PFSK-1 (cell line): Measurements from ENCODE around the gene ARHGAP9.

Source experiments
- POLR2AphosphoS5 ChIP-seq: IDR thresholded peaks from 2 replicates; pipeline ENCODE4 v1.6.1; 2012; ENCODE audit warnings: low read depth, mild to moderate bottlenecking, control low read depth, low read length, moderate library complexity
- REST ChIP-seq, 2 experiments: IDR thresholded peaks; 2 replicates each; pipeline versions ENCODE4 v1.6.1 to v1.8.0; 2011 to 2012; ENCODE audit warnings: low read depth in 2 of 2, low read length in 2 of 2, control low read depth in 1 of 2, inconsistent platforms in 1 of 2, mild to moderate bottlenecking in 1 of 2, moderate library complexity in 1 of 2; ENCODE audit not compliant: insufficient read depth in 1 of 2
- TAF1 ChIP-seq: IDR thresholded peaks from 2 replicates; pipeline ENCODE4 v1.6.1; 2012; ENCODE audit warnings: low read length, control low read depth, borderline replicate concordance; ENCODE audit not compliant: insufficient read depth

- TF ChIP-seq REST (IDR thresholded peaks at IDR 0.05; ENCODE audit: insufficient read depth in 1 of 2, low read depth in 2 of 2, low read length in 2 of 2) = no peak
- TF ChIP-seq TAF1 = no peak
- no peak for TF ChIP-seq POLR2AphosphoS5
Observed at GRCh38 chr12:57521525-57522010, 41.9 kb upstream of the ARHGAP9 start.
